Panc1 (cell line): Measurements from ENCODE around the gene HOXB5. TPM values are rescaled to one million over a fixed set of nuclear protein-coding genes. Genes with fewer than 3 reads are reported as not detected.

Source experiments
- ATAC-seq: fragments of 200-7000 bp; cut with Tn5 transposase; 2 replicates; pipeline ENCODE4 v1.9.1; 2020; ENCODE audit warnings: mild to moderate bottlenecking, moderate library complexity
- BruUV-seq: library from RNA; stranded (reverse); fragments of 400-500 nt; replicated peaks from 2 replicates; lab custom pipeline; 2021; lab: Mats Ljungman, UMichigan
- CTCF ChIA-PET: fragments of 300-600 bp; sonication (Branson Sonifier 250); formaldehyde crosslinking; loops from one replicate; lab custom pipeline; 2022; ENCODE audit warnings: antibody characterized with exemption; lab: Charles Lee
- POLR2A ChIA-PET: fragments of 300-600 bp; sonication (Branson Sonifier 250); formaldehyde crosslinking; loops from one replicate; lab custom pipeline; 2022; ENCODE audit warnings: antibody characterized with exemption; lab: Charles Lee
- DNase-seq: peaks from one replicate; pipeline ENCODE4 v3.0.0-alpha.2; 2010; ENCODE audit warnings: low read depth, low spot score
- H3K27ac ChIP-seq: 2 replicates; pipeline ENCODE4 v1.5.1; 2011; ENCODE audit warnings: mild to moderate bottlenecking, low read length, inconsistent platforms
- H3K27me3 ChIP-seq: fragments of 200-500 bp; sonication (Bioruptor generic); 2 replicates; pipeline ENCODE4 v1.6.0; 2014; ENCODE audit warnings: low read length, inconsistent platforms; ENCODE audit not compliant: control insufficient read depth, insufficient read depth
- H3K36me3 ChIP-seq: fragments of 200-500 bp; sonication (Bioruptor generic); 2 replicates; pipeline ENCODE4 v1.5.1; 2014; ENCODE audit warnings: inconsistent platforms, mild to moderate bottlenecking, low read length, moderate library complexity; ENCODE audit not compliant: control insufficient read depth, insufficient read depth
- H3K4me1 ChIP-seq: 2 replicates; pipeline ENCODE4 v1.5.1; 2011; ENCODE audit warnings: inconsistent platforms, mild to moderate bottlenecking, low read length, moderate library complexity; ENCODE audit not compliant: control insufficient read depth, insufficient read depth
- H3K4me3 ChIP-seq, 2 experiments: 2 replicates each; pipeline ENCODE4 v1.5.1; 2011 to 2012; ENCODE audit warnings: low read depth in 2 of 2, low read length in 2 of 2, mild to moderate bottlenecking in 2 of 2, inconsistent platforms in 1 of 2, moderate library complexity in 1 of 2
- H3K9me3 ChIP-seq: fragments of 200-500 bp; sonication (Bioruptor generic); 2 replicates; pipeline ENCODE4 v1.5.1; 2014; ENCODE audit warnings: low read depth, mild to moderate bottlenecking, inconsistent platforms, low read length, moderate library complexity; ENCODE audit not compliant: control insufficient read depth, insufficient read depth
- POLR2AphosphoS5 ChIP-seq: IDR thresholded peaks from 2 replicates; pipeline ENCODE4 v1.6.1; 2012; ENCODE audit warnings: mild to moderate bottlenecking, low read depth, low read length, moderate library complexity
- REST ChIP-seq, 2 experiments: IDR thresholded peaks; 2 replicates each; pipeline ENCODE4 v1.6.1; 2011 to 2012; ENCODE audit warnings: low read depth in 2 of 2, control low read depth in 1 of 2, low read length in 1 of 2, mild to moderate bottlenecking in 1 of 2, moderate library complexity in 1 of 2; ENCODE audit not compliant: insufficient read depth in 1 of 2
- SIN3A ChIP-seq: IDR thresholded peaks from 2 replicates; pipeline ENCODE4 v1.6.1; 2012; ENCODE audit warnings: low read depth, mild to moderate bottlenecking, low read length, moderate library complexity, borderline replicate concordance; ENCODE audit not compliant: insufficient read depth
- TCF7L2 ChIP-seq: IDR thresholded peaks from 2 replicates; pipeline ENCODE4 v1.6.1; 2011; ENCODE audit warnings: mild to moderate bottlenecking, low read depth, low read length, inconsistent platforms
- in situ Hi-C: cut with HindIII; loops from 2 replicates; pipeline ENCODE4 v1.10.0; 2016; ENCODE audit warnings: low sequenced_read_pairs, low pct_unique_long_range_greater_than_20kb
- intact Hi-C: fragments of 100-400 bp; cut with micrococcal nuclease; formaldehyde crosslinking; loops from one replicate; pipeline ENCODE4 v1.10.0; 2022; ENCODE audit not compliant: unreplicated experiment
- total RNA-seq: library from RNA; stranded (reverse); gene quantifications from one replicate; pipeline ENCODE4 v1.2.1, GENCODE V29; 2021; ENCODE audit not compliant: unreplicated experiment
- TF ChIP-seq, protein P1 (sequence below): fragments of 450-650 bp; IDR thresholded peaks from 2 replicates; pipeline ENCODE4 v1.5.1; 2017; ENCODE audit warnings: mild to moderate bottlenecking

HOXB5 gene
- total RNA-seq, 1 experiment from 2014 or later = 67.2 TPM

DNA sequence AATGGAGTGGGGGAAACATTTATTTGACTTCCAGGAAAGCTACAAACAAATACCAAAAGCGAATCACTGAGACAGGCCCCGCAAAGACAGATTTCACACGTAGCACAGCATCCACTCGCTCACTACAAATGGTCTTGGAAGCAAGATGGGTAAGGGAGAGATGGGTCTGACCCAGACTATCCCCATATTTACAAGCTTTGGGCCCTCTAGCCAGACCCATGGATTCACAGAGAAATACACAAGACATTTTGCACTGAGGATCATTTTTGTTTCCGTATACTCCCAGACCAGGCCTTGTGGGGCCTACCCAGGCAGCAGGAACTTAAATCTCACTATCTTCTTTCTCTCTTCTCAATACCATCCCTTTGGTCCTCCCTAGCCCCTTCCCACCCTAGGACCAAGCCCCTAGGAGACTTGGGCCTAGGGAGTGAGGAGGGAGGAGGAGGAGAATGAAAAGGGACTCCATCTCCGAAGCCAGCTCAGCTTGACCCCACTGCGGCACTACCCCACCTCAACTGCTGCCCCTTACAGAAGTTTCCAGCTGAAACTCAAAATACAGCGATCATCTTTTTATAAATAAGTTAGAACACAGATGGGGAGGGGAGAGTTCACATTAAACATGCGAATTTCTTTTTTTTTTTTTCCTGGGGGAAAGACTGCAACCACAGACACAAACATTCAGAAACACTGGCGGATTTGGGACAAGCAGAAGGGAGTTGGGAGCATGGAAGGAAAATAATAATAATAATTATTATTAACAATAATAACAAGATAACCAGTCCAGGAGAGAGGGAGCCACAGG lies 2.1 kb downstream of the HOXB5 start:
- POLR2A ChIA-PET = interaction anchor here (0.6 to 1.2 kb wide), 3 partner anchors 10 to 436 kb away, joined by 3 to 5 read pairs (median 4); no protein-coding TSS in a partner anchor
- peak overlapping the region; percentile 99 for H3K27ac ChIP-seq
- H3K36me3 ChIP-seq = no peaks in the 10 kb centered on the region; the same call in 1 of the 2 replicates
- DNase-seq (no peak), ATAC-seq (no peak)
- H3K4me1 ChIP-seq = peaks cover 85% of the 10 kb centered on the region
- intact Hi-C loops (no loop called here), in situ Hi-C loops (no loop called here)
- H3K27me3 ChIP-seq = no peaks in the 10 kb centered on the region
- H3K4me3 ChIP-seq = peak overlapping the region; percentile 70 to 99
- CTCF ChIA-PET = interaction anchor here (0.5 to 1.0 kb wide), 5 partner anchors 23 to 442 kb away, joined by 3 to 8 read pairs (median 4); no protein-coding TSS in a partner anchor
- no peaks in the 10 kb centered on the region for H3K9me3 ChIP-seq
- no TSS peak for BruUV-seq
- TF ChIP-seq POLR2AphosphoS5 = no peak
- TF ChIP-seq REST (IDR thresholded peaks at IDR 0.05; ENCODE audit: insufficient read depth in 1 of 2, low read depth in 2 of 2, low read length in 1 of 2) = no peak
- TF ChIP-seq, protein P1, sequence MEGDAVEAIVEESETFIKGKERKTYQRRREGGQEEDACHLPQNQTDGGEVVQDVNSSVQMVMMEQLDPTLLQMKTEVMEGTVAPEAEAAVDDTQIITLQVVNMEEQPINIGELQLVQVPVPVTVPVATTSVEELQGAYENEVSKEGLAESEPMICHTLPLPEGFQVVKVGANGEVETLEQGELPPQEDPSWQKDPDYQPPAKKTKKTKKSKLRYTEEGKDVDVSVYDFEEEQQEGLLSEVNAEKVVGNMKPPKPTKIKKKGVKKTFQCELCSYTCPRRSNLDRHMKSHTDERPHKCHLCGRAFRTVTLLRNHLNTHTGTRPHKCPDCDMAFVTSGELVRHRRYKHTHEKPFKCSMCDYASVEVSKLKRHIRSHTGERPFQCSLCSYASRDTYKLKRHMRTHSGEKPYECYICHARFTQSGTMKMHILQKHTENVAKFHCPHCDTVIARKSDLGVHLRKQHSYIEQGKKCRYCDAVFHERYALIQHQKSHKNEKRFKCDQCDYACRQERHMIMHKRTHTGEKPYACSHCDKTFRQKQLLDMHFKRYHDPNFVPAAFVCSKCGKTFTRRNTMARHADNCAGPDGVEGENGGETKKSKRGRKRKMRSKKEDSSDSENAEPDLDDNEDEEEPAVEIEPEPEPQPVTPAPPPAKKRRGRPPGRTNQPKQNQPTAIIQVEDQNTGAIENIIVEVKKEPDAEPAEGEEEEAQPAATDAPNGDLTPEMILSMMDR = no peak
- no peak for TF ChIP-seq TCF7L2
- no peak for TF ChIP-seq SIN3A

- BruUV-seq = TSS peak; percentile 88
- ChIA-PET CTCF (interaction anchor here (0.6 to 1.6 kb wide), 6 partner anchors 24 to 408 kb away, joined by 3 to 6 read pairs (median 4); no protein-coding TSS in a partner anchor), POLR2A (interaction anchor here (0.6 to 1.2 kb wide), 4 partner anchors 16 to 436 kb away, joined by 3 to 6 read pairs (median 4); no protein-coding TSS in a partner anchor)
- Histone ChIP-seq H3K27me3 (no peaks in the 10 kb centered on the region), H3K4me3 (peak overlapping the region; percentile 70 to 99), H3K4me1 (peaks cover 83% of the 10 kb centered on the region), H3K27ac (peak overlapping the region; percentile 99), H3K9me3 (no peaks in the 10 kb centered on the region), H3K36me3 (no peaks in the 10 kb centered on the region; the same call in 1 of the 2 replicates)
- DNase-seq (no peak), ATAC-seq (no peak)
- TF ChIP-seq TCF7L2 = no peak; the same call in 1 of the 2 replicates
- no peak; the same call in 1 of the 2 replicates for TF ChIP-seq POLR2AphosphoS5
- TF ChIP-seq SIN3A = no peak
- no peak for TF ChIP-seq REST (IDR thresholded peaks at IDR 0.05; ENCODE audit: insufficient read depth in 1 of 2, low read depth in 2 of 2, low read length in 1 of 2)
- TF ChIP-seq, protein P1 = no peak
- intact Hi-C loops = no loop called here
- in situ Hi-C loops = no loop called here
Observed at GRCh38 chr17:48590607-48591161, 2.9 kb downstream of the HOXB5 start.
